ENCODE results near the gene ST3GAL3.

GRCh38 chr1:43768168-43768567 lies 60.8 kb downstream of the ST3GAL3 start:
- TF ChIP-seq CTCF (IDR thresholded peaks at IDR 0.05) (no peak), POLR2A (IDR thresholded peaks at IDR 0.05) (no peak)
